Measurements from ENCODE around the gene NAALAD2. TPM values are rescaled to one million over a fixed set of nuclear protein-coding genes. Genes with fewer than 3 reads are reported as not detected.

The NAALAD2 gene
- polyA plus RNA-seq, 3 donors, result not detected

DNA sequence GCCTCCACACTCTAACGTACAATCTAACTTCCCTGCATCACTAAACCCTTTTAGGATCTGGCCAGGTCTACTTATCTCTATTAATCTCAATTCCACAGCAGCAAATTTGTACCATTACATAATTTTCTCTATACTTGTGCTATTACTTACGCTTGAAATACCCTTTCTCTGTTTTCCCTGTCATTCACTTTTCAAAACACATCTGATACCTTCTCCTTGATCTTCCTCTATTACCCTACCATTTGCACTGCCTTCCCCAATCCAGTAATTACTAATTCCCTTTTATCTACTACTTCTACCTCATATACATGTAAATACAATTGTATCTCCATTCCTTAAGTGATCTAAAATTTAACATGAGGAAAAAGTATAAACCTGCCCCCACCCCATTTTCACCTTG is 74.4 kb downstream of the NAALAD2 start:
- WGBS (ENCODE audit: insufficient coverage), result 96% methylated on average over 2 of the region's 2 CpGs
- Mint-ChIP-seq H3K27me3 (ENCODE audit: low read depth in 3 of 3) (no peaks in the 10 kb centered on the region), H3K4me1 (no peaks in the 10 kb centered on the region), H3K27ac (no peak overlapping the region), H3K4me3 (no peak overlapping the region), H3K36me3 (peaks cover 67 to 83% of the 10 kb centered on the region in 2 donors), H3K9me3 (no peaks in the 10 kb centered on the region)
- no peak overlapping the region for H3K4me3 ChIP-seq (replicated peaks in 1 of 3; ENCODE audit: low read depth in 2 of 3, low read length in 3 of 3)
- peaks cover 13% of the 10 kb centered on the region for H3K79me2 ChIP-seq (ENCODE audit: insufficient read depth, low read length)
- no peak for TF ChIP-seq CTCF (IDR thresholded peaks at IDR 0.05)
- no peak overlapping the region for H3K27ac ChIP-seq (ENCODE audit: low read depth in 1 of 2, low read length in 2 of 2)
- no peak for DNase-seq
- no peaks in the 10 kb centered on the region for H3K4me1 ChIP-seq (ENCODE audit: control insufficient read depth in 1 of 2, insufficient read depth in 2 of 2, low read length in 2 of 2)
- H3K4me2 ChIP-seq (replicated peaks; ENCODE audit: extremely low read depth, low read length, poor library complexity, severe bottlenecking), result no peak overlapping the region
- H3K36me3 ChIP-seq (replicated peaks in 1 of 2; ENCODE audit: control insufficient read depth in 1 of 2, insufficient read depth in 2 of 2, low read length in 2 of 2), result peaks cover 73 to 95% of the 10 kb centered on the region in 2 donors
- intact Hi-C loops (cut with micrococcal nuclease), result no loop called here
- no peaks in the 10 kb centered on the region for H3K27me3 ChIP-seq (ENCODE audit: control insufficient read depth in 2 of 2, insufficient read depth in 2 of 2, low read length in 2 of 2)
- no peak overlapping the region for H2AFZ ChIP-seq (ENCODE audit: insufficient read depth, low read depth, low read length, poor library complexity, severe bottlenecking)
- no peaks in the 10 kb centered on the region for H3K9me3 ChIP-seq (replicated peaks in 1 of 2; ENCODE audit: control insufficient read depth in 1 of 2, insufficient read depth in 1 of 2, low read length in 2 of 2)
- no peak overlapping the region for H3K9ac ChIP-seq (ENCODE audit: insufficient read depth, low read length, poor library complexity, severe bottlenecking)
- H4K20me1 ChIP-seq (ENCODE audit: insufficient read depth, low read length), result peaks cover 15% of the 10 kb centered on the region

DNA sequence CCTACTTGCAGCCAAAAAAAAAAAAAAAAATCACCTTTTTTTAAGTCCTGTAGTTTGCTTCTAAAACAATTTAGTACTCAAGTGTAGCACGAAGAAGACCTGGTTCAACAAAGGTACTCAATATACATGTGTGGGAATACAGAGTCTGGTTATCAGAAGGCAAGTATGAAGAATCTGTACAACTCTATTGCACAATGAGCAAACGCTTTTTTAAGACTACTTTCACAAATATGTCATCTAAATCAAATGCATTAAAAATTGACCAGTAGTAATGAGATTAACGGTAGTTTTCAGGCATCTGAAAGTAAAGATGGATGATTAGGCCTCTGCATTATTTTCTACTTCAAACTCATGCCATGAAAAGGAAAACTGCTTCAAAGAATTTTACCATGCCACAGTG is 78.9 kb downstream of the NAALAD2 start:
- Mint-ChIP-seq H3K4me1 (no peaks in the 10 kb centered on the region), H3K4me3 (no peak overlapping the region), H3K9me3 (no peaks in the 10 kb centered on the region), H3K36me3 (peaks cover 51 to 61% of the 10 kb centered on the region in 2 donors), H3K27ac (no peak overlapping the region), H3K27me3 (ENCODE audit: low read depth in 3 of 3) (no peaks in the 10 kb centered on the region)
- Histone ChIP-seq H3K27ac (ENCODE audit: low read depth in 1 of 2, low read length in 2 of 2) (no peak overlapping the region), H3K9me3 (replicated peaks in 1 of 2; ENCODE audit: control insufficient read depth in 1 of 2, insufficient read depth in 1 of 2, low read length in 2 of 2) (no peaks in the 10 kb centered on the region), H3K4me3 (replicated peaks in 1 of 3; ENCODE audit: low read depth in 2 of 3, low read length in 3 of 3) (no peak overlapping the region), H3K4me1 (ENCODE audit: control insufficient read depth in 1 of 2, insufficient read depth in 2 of 2, low read length in 2 of 2) (no peaks in the 10 kb centered on the region), H3K9ac (ENCODE audit: insufficient read depth, low read length, poor library complexity, severe bottlenecking) (no peak overlapping the region), H4K20me1 (ENCODE audit: insufficient read depth, low read length) (peaks cover 48% of the 10 kb centered on the region), H3K27me3 (ENCODE audit: control insufficient read depth in 2 of 2, insufficient read depth in 2 of 2, low read length in 2 of 2) (no peaks in the 10 kb centered on the region), H2AFZ (ENCODE audit: insufficient read depth, low read depth, low read length, poor library complexity, severe bottlenecking) (no peak overlapping the region), H3K36me3 (replicated peaks in 1 of 2; ENCODE audit: control insufficient read depth in 1 of 2, insufficient read depth in 2 of 2, low read length in 2 of 2) (peaks cover 59 to 89% of the 10 kb centered on the region in 2 donors), H3K4me2 (replicated peaks; ENCODE audit: extremely low read depth, low read length, poor library complexity, severe bottlenecking) (no peak overlapping the region), H3K79me2 (ENCODE audit: insufficient read depth, low read length) (peaks cover 47% of the 10 kb centered on the region)
- intact Hi-C loops (cut with micrococcal nuclease), result no loop called here
- no peak for DNase-seq
- no CpG with 5 or more reads among the region's 3 CpGs for WGBS (ENCODE audit: insufficient coverage)
- no peak for TF ChIP-seq CTCF (IDR thresholded peaks at IDR 0.05)
